Measurements from ENCODE around the gene PTPRM.

Gene PTPRM

DNA sequence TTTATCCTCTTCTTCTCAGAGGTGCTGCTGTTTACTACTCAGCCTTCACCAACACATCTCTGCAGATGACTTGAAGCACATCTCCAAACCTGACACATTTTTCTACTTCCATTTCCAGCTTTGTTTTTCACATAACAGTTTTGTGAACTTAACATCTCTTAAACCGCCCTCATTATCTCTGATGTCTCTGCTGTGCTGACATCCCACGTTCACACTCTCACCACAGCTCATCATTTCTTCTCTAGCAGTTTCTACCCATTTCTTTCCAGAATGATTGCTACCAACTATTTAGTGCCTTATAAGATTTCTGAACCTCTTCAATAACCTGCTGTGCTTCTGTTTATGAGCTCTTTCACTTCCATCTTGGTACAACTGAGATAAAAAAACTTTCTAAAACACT lies 238.0 kb downstream of the PTPRM start:
- no peak for DNase-seq

DNA sequence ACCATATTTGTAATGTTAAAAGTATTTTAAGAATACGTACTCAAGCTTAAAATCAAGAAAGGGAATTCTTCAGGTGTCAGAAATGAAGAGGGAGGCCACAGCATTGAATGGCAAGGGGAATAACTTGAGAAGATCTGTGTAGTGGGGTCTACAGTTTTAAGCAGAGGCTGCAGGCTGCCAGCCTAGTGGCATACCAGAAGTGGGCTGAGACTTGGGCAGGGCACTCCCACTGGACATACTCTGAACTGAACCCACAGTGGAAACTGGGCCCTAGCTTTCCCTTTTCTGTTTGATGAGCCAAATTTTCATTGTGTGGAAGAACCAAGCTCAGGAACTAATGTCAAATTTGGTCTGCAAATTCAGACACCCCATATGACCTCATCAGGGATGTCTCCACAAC lies 238.8 kb downstream of the PTPRM start:
- no peak for DNase-seq

DNA sequence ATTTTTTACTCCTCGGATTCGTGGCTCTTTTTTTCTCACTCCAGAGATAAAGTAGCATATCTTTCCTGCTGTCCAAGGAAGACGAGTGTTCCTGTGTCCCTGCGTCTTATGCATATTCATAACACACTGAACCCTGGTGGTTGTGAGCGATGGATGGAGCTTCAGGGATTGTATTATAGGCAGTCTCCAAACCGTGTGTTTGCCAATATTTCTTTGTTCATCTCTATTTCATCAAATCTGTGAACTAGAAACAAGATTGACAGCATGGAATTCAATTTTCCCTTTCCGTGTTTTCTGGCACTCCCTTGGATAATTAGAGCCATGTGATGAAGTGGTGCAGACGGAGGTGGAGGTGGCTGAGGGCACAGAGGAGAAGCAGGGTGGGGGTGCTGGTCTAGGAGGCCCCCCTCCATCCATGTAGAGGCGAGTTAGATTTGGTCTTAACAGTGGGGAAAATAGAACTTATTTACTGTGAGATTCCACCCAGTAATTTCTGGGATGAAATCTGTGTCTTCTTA lies 240.9 kb downstream of the PTPRM start:
- DNase-seq: no peak

DNA sequence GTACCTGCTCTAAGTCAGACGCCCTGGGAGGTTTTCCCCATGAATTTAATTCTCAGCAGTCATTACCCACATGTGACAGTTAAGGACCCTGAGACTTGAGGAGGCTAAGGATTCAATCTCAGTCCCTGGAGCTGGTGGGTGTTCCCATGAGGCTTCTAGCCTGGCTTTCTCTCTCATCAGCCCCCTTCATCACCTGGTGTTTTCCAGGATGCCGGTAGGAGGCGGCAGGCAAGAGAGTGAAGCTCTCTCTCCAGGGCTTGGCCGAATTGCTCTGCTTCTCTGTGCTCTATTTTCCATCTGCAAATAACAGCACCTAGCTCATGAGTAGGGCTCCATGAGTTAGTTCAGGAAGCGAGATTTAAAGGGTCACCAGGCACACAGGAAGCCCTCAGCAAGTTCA lies 241.9 kb downstream of the PTPRM start:
- DNase-seq: no peak

DNA sequence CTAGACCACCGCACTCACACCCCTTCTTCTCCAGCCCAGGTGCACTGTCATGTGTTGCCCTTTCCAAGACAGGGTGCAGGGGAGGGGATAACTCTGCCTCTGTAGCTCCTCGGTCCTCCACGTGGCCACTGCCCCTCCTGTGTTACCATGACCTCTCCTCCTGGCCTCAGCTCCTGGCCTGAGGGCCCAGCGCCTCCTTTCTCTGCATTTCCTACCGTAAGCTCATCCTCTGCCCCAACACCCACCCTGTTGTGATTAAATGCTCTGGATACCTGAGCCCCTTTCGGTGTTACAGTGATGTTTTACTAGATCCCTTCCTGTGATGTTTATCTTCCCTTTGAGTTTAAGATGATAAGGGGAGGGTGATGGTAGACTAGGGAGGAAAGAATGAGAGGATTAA lies 242.3 kb downstream of the PTPRM start:
- DNase-seq: no peak

DNA sequence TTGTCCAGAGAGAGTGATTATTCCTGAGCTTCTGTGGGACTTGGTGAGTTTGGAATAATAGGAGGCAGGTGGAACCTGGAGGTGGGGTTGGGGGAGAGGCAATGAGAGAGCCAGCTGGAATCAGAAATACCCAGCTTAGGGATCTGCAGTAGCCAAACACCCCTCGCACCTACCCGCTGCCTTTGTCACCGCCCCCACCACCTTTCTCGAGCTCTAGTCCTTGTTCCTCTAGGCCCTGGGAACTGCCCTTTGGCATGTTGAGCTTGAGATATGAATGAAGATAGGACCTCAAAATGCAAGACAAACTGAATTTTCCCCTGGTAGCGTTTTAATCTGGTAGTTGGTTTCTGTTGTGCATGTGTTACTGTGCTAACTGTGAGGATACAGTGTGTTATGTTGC lies 242.9 kb downstream of the PTPRM start:
- no peak for DNase-seq

DNA sequence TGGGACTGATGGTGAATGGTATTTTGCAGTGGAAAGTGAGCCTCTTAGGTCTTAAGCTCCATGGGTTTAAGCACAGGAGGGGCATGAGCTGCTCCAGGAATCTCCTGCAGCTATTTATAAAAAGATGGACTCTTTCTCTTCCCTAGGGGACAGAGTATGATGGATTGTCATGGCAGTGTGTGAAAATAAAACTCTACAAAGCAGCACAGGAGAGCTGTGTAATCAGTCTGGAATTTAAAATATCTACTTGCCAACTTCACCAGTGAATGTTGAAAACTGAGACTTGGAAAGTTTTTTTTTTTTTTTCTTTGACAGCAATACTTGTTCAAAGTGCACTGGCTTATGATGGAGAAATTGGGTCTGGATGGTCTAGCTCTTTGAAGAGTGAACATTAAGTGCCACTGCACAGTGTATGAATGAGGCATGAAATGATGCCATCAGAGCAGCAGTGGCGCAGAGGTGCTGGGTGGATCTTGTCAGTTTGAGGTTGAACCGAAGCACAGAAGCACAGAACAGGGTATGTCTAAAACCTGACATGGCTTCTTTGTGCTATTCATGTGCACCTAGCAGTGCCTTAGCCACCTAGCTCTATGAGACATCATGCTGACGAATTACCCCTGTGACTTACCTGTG lies 245.4 kb downstream of the PTPRM start:
- DNase-seq: no peak

DNA sequence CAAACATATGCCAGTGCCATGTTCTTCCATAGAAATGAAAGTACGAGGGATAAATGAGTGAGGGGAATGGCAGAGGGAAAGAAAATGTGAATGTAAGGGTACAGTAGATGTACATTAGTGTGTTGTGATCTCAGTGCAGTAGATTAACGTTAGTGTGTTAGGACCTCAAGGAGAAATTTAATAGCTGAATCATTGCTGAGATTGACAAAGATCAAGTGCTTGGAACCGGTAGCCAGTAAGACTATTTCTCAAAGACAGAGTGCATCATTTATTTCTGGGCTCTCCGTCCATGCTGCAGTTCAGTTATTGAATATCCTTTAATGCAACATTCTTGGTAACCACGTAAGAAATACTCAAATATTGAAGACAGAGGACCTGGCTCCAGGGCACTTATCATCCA lies 246.0 kb downstream of the PTPRM start:
- no peak for DNase-seq

DNA sequence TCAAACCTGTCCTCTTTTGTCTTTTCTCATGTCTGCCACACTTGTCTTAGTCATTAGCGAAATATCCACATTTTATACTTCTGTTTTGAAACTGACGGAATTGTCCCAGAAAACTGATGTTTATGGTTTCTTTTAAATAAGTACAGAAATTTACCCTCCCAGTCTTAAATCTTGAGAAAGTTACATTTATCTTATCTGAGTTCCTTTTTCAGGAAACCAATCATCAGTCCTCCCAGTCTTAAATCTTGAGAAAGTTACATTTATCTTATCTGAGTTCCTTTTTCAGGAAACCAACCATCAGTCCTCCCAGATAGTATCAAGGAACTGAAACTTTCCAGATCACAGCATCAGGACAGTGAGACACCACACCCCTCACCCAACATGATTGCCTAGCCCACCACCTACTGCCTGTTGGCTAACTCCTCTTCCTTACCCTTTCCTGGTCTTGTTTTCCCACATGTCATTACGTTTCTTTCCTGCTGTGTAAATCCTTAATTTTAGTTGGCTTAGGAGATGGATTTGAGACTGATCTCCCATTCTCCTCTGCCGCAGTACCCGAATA lies 247.7 kb downstream of the PTPRM start:
- no peak for DNase-seq

DNA sequence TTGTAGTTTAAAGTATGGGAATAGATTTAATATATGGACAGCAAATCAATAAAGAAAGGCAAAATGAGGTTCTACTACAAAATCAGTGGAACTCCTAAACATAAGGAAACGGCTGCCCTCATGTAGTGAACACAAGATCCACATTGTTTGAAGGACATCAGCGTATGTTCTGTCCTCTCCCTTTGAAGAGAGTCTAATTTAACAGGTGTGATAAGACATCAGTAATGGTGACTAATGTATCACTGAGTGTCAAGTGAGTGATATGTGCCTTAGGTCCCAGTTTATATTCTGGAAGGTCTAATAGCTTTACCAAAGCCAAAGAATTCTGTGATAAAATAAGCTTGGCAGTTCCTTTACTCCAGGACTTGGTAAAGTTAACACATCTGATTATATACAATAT lies 248.7 kb downstream of the PTPRM start:
- DNase-seq: no peak

DNA sequence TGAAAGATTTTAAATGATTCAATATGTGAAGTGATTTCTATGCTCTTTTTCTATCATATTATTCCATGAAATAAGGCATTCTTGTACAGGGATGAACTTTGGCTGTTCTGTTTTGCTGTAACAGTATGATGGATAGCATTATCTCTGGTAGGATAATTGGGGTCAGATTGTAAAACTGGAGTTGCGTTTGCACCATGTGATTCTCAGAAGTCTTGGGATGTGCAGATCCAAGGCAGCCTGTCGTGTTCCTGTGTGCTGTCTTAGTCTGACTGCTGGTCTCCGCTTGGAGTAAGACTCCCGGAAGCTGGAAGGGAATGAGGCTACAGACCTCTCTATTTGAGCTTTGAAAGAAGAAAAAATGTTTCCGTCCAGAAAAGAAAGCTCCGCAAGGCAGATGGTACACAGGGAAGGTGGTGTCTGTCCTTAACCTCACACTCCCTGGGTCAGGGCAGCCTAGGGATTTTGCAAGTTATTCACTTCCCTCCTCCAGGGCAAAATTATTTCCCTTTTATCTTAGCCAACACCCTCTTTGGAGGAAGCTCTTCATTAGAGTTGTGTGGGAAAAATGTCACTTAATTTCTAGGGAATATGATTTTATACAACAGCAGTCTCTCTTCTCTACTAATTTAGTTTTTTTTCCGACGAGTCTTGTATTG lies 250.6 kb downstream of the PTPRM start:
- no peak for DNase-seq

DNA sequence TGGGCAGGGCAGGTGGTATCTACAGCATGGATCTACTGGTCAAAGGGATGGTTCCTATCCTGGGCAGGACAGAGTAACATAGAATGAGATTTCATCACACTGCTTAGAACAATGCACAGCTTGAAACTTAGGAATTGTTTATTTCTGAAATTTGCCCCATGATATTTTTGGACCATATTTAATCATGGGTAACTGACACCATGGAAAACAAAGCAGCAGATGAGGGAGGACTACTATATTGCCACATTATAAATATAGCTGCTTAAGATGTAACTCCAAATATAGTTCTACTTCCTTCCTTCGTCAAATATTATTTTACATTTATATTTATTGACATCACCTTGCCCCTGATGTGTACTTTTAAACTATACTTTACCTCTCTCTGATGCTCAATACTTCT lies 254.7 kb downstream of the PTPRM start:
- DNase-seq: no peak

DNA sequence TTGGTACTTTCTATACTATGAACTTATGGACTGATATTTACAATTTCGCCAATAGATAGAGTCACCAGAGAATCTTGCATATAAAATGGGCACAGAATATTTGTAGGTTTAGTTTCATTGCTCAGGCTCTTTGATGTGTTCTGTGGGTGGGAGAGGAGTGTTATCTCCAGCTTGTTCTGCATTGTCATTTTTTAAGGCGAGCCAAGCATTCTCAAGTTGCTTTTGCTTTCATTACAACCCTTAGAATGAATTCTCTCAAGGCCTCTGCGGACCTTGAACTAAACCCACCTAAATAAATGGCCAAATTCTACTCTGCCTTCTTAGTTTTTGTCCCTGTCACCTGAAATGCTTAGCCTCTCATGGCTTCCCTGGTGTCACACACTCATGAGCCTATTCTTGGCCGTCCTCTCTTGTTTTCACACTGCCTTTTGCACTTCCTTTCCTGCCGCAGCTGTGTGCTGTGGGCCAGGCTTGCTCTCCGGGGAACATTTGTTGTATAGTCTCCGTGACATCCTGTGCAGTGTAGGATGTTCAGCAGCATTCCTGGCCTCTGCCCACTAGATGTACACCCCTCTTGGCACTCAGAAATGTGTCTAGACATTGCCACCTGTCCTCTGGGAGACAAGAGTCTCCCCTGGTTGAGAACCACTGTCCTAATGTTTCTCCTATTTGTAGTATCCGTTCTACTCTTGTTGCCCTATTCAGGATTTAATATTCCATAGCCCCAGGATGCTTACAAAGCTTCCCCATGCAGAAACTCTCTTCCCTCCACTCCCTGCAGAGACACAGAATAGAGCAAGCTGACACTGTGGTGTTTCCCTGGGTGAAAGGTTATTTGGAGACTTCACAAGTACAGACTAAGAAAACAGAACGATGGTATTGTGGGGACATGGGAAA lies 255.6 kb downstream of the PTPRM start:
- peak in 10 of 58 donors; percentile 1 to 22 (median 6) for DNase-seq

DNA sequence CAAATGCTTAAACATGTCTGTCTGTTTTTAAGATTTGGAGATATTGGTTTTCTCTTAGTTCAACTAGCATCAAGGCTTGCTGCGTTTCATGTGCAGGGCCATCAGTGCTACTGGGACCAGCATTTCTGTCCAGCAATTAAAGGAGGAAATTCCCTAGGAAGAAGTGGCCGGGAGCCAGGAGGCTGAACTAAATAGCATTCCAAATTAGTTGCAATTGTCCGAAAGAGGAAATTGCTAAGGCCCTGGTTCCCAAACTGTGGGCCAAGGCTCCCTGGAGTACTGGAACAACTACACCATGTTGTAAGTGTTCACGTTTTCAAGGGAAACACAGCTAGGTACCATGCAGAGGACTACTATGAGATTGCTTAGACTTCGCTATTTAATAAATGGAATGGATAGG lies 257.9 kb downstream of the PTPRM start:
- DNase-seq: peak in 2 of 58 donors; percentile 2 to 3

DNA sequence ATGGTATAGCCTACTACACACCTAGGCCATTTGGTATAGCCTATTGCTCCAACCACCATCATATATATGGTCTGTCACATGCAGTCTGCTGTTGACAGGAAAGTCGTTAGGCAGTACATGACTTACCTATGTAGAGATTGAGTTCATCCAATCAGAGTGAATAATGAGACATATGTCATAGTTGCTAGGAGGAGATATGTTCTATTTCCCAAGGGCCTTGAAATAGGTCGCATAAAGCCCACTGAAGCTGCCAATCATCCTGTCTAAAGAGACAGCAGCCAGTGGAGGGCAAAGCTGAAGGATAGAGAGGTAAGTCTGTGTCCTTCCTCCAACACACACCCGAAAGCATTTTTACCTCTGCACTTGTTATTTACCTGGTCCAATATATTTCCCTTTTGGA lies 263.4 kb downstream of the PTPRM start:
- no peak for DNase-seq

DNA sequence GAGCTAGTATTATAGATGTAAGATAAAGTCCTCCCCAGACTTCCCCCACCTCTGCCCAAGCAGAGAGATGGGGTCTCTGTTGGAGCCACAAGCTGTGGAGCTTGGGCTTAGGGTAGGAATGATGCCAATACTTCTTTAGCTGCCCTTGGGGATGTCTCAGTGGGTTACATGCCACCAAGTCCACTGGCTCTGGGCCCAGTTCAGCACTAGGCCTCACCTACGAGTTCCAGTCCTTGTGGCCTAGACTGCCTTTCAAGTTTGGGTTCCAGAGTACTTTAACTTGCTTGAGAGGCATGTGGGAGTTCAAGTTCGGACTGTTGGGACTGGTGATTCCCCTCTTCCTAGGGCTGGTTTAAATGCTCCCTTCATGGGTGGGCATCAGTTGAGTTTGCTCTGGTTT lies 272.4 kb downstream of the PTPRM start:
- DNase-seq: no peak

DNA sequence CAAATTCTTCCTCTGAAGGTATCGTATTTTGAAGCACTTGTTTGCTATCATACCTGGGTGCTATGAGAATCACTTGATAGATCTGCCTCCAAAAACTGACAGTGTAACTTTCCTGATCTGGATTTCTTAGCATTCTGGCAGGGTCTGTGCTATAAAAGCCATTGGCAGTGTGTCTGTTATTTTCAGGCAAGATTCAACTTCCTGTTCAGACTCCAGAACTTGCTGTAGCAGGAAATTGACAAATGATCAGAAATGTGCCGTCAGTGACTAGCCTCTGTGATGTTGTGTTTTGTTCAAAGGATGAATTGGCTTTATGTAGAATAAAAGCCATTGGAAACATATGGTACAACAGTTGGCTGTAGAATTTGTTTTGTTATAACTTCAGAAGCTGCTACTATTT lies 273.3 kb downstream of the PTPRM start:
- DNase-seq: no peak

DNA sequence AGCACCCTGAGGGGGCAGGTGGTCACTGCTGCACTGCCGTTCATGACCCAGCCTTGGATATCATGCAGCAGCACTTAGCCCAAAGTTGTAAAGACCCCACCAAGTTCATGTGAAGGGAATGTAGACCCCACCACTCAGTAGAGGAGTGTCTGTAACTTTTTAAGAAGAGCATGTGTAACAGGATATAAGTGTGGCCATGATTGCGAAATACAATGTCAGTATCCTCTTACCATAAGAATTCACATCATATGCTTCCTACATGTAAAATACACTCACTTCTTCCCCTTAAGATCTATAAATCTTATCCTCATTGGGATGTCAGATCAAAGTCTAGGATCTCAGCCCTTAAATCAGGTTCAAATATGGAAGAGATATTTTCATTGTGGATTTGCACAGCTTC lies 276.9 kb downstream of the PTPRM start:
- no peak for DNase-seq

DNA sequence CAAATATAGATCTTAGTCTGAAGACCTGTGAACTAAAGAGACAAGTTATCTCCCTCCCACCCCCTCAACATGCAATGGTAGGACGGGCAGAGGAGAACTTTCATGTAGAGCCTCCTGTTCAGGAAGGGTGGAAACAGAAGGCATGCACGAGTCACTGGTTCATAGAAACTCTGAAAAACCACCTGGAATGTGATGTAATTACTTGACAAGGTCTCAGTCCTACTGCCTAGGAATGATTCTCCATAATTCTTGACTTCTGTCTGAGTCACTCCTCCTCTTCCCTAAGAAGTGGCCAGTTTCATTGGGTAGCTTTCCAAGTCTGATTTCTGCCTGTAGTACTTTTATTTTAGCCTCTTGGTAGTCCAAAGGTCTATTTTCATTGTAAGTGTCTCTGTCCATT lies 277.3 kb downstream of the PTPRM start:
- DNase-seq: no peak

DNA sequence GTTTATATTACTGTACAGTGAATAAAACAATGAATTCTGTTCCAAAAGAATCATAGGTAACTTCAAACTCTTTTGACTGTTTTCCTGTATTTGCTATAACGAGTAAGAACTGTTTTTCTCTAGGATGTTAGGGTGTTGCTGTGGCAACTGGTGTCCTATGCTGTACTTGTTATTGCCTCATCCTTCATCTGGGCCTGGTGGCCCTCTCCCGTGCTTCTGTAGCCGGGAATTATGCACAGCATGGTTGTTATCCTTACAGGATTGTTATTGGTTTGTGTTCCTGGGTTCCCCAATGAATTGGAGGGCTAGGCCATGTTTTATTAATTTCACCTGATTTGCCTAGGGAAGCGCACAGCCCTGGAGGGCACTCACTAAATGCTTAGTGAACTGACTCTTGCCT lies 279.2 kb downstream of the PTPRM start:
- no peak for DNase-seq

DNA sequence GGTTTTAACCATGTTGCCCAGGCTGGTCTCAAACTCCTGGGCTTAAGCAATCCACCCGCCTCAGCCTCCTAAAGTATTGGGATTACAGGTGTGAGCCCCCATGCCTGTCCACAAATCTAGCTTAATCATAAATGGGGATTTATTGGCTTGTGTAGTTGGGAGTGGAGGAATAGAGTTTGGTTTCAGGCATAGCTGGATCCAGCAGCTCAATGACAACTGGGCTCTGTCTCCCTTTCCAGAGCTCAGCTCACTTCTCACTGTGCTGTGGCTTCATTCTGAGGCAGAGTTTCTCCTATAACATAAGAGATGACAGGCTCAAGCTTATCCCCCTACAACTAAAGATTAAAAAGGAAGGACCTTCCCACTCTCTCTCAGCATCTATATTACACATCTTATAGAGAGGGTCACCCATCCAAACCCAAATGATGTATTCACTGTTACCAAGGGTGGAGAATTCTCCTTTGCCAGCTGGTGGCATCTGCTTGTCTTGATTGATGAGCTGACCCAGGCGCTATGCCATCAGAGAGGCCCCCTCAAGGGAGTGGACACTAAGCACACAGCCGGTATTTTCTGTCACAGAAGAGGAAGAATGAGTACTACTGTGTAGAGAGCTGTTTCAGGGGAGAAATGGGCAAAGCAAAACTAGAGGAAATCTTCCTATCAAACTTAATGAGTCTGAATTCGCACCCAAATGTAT lies 280.4 kb downstream of the PTPRM start:
- no peak for DNase-seq

Measured in anterior cingulate cortex (tissue), 58 donors.